GM19467 (cell line): ENCODE measurements around the gene HLA-DQA2.
"Not testable (repeated sequence)": the region's sequence is repeated elsewhere in the genome, so short reads cannot be mapped to it uniquely, and the experiment has no call there.

Experiments
- ATAC-seq: cut with Tn5 transposase; IDR thresholded peaks from one replicate; pipeline ENCODE4 v1.9.1; 2021; ENCODE audit warnings: mild to moderate bottlenecking, moderate library complexity; ENCODE audit not compliant: unreplicated experiment

The HLA-DQA2 gene

GRCh38 chr6:32741031-32741960, at the start of gene HLA-DQA2:
TSS of gene HLA-DQA2 (plus strand) at chr6:32741391. CDS start at chr6:32741444, 53 bp downstream.
- ATAC-seq: no peak

- ATAC-seq: no peak
Observed at GRCh38 chr6:32692019-32692418, 49.2 kb upstream of the HLA-DQA2 start.

- no peak for ATAC-seq
Observed at GRCh38 chr6:32697031-32697430, 44.2 kb upstream of the HLA-DQA2 start.

GRCh38 chr6:32700391-32701040, 40.7 kb upstream of the HLA-DQA2 start:
- no peak for ATAC-seq

- no peak for ATAC-seq
Observed at GRCh38 chr6:32703347-32703746, 37.8 kb upstream of the HLA-DQA2 start.

GRCh38 chr6:32705164-32705563, 36.0 kb upstream of the HLA-DQA2 start:
- ATAC-seq: not testable (repeated sequence)

GRCh38 chr6:32709625-32710024, 31.6 kb upstream of the HLA-DQA2 start:
- ATAC-seq: no peak

- ATAC-seq: no peak
Observed at GRCh38 chr6:32713241-32713640, 27.9 kb upstream of the HLA-DQA2 start.

GRCh38 chr6:32716396-32716795, 24.8 kb upstream of the HLA-DQA2 start:
- ATAC-seq: no peak

- no peak for ATAC-seq
Observed at GRCh38 chr6:32718879-32719278, 22.3 kb upstream of the HLA-DQA2 start.

- no peak for ATAC-seq
Observed at GRCh38 chr6:32738126-32738525, 3.1 kb upstream of the HLA-DQA2 start.

- no peak for ATAC-seq
Observed at GRCh38 chr6:32742374-32742773, 1.2 kb downstream of the HLA-DQA2 start.

GRCh38 chr6:32744776-32745175, 3.6 kb downstream of the HLA-DQA2 start:
- ATAC-seq: no peak

GRCh38 chr6:32745649-32746048, 4.5 kb downstream of the HLA-DQA2 start:
- ATAC-seq: not testable (repeated sequence)

- no peak for ATAC-seq
Observed at GRCh38 chr6:32752580-32752979, 11.4 kb downstream of the HLA-DQA2 start.

- ATAC-seq: no peak
Observed at GRCh38 chr6:32759669-32760068, 18.5 kb downstream of the HLA-DQA2 start.

- ATAC-seq: no peak
Observed at GRCh38 chr6:32761072-32761471, 19.9 kb downstream of the HLA-DQA2 start.

- ATAC-seq: no peak
Observed at GRCh38 chr6:32761548-32761947, 20.4 kb downstream of the HLA-DQA2 start.

GRCh38 chr6:32763421-32763820, 22.2 kb downstream of the HLA-DQA2 start, which contains the start of gene HLA-DQB2:
TSS of gene HLA-DQB2 (minus strand) at chr6:32763532. CDS start at chr6:32763470, 62 bp downstream.
- no peak for ATAC-seq

GRCh38 chr6:32764048-32764447, 22.9 kb downstream of the HLA-DQA2 start:
- ATAC-seq: no peak

GRCh38 chr6:32772656-32773055, 31.5 kb downstream of the HLA-DQA2 start:
- ATAC-seq: no peak

GRCh38 chr6:32774426-32774825, 33.2 kb downstream of the HLA-DQA2 start:
- ATAC-seq: no peak
